ENCODE data around the gene DGKI.

DGKI gene

DNA sequence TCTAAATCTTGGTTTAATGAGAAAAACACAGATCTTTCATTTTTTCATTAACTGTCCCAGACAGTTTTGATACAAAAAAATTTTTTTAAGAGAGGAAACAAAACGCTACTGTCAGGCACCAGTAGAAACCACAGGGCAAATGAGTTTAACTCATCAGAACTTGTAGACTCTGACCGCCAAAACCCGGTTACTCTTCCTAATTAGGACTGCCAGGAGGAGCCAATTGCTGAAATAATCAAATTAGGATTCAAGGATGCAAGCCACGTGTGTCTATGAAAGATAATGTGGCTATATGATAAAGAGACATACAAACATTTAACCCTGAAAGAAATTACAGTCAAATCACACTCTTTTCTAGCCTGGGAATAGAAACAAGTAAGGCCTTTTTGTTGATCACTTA, 154.4 kb downstream of the DGKI start:
- FAIRE-seq (no peak), DNase-seq (ENCODE audit: low spot score) (no peak)

DNA sequence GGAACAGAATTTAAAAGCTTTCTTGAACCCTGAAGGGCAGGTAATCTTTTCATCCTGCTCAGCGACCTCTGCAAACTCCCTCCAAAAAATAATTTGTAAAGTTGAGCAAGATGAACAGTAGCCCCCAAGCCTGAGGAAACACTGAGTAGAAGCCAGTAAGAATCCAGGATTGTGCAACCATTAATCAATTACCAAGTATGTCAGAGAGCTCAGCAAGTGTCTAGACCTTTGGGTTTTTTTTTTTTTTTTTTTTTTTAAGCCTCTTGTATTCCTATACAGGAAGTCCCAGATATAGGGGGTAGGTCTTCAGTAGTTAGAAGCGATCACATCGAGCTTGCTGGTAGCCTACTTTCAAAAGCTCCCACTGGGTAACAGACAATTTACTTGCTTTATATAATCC, 155.2 kb downstream of the DGKI start:
- no peak for FAIRE-seq
- no peak for DNase-seq (ENCODE audit: low spot score)

DNA sequence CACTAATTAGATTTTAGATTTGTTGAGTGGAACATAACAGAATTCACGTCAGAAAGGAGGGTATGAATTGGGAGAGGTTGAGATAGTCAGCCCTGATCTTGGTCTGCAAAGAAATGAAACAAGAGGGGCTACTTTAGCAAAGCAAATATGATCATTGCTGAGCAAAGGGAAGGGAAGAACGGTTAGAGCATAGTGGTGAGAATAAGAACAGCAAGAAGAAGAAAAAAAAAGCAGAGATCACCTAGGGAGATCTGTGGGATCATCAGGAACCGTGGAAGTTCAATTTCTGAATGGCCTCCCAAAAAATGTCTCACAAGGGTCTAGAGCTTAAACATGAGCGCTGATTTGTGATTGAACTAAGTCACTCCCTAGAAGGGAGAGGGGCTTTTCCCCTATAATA, 156.1 kb downstream of the DGKI start:
- FAIRE-seq: no peak
- DNase-seq (ENCODE audit: low spot score): no peak

DNA sequence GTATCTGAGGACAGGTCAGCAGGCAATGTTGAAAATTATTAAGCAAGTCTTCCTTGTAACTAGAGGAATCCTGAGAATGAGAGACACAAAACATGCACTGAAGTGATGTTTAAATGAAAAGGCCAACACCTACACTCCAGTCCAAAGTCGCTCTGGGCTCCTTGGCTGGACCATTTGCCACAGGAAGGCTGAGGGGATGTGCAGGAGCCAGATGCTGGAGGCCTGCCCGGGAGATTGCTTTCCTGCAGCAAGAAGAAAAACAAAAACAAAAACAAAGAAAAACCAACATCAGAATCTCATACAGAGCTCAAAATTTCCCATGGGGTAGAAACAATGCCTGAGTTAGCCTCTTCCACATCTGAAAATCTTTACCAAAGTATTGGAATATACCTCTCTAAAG, 157.0 kb downstream of the DGKI start:
- FAIRE-seq: no peak

DNA sequence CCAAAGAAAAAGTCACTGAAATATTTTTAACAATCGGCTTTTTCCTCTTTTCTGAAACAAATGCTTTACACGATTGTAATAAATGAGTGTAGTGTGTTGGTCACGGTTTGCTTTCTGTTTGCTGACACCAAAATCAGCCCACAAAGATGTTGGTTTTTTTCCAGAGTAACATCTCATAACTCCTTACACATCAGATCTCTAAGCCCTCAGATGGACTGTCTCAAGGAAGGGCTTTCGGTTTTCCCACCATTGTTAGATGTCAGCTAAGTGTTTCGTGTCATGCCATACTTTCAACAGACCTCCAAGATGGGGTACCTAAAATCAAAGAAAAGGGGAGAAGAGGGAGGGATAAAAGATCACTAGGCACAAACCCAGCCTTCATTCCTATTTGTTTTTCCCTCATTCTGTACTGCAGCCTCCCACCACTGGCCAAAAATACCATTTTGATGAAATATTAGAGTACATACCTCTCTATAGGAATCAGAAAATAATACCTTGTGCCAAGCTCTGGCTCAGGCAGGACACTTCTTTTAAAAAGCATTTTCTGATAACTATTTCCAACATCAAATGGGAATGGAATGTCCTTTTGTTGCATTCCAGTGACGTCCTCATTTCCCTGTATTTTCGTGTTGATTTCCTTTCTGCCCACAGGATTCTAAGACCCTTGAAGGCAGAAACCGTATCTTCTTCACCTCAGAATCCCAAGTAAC, 159.1 kb downstream of the DGKI start:
- no peak for FAIRE-seq
- DNase-seq (ENCODE audit: low spot score): no peak

More for the DNA sequence above, 157.0 kb downstream of the DGKI start:
- no peak for DNase-seq (ENCODE audit: low spot score)

DNA sequence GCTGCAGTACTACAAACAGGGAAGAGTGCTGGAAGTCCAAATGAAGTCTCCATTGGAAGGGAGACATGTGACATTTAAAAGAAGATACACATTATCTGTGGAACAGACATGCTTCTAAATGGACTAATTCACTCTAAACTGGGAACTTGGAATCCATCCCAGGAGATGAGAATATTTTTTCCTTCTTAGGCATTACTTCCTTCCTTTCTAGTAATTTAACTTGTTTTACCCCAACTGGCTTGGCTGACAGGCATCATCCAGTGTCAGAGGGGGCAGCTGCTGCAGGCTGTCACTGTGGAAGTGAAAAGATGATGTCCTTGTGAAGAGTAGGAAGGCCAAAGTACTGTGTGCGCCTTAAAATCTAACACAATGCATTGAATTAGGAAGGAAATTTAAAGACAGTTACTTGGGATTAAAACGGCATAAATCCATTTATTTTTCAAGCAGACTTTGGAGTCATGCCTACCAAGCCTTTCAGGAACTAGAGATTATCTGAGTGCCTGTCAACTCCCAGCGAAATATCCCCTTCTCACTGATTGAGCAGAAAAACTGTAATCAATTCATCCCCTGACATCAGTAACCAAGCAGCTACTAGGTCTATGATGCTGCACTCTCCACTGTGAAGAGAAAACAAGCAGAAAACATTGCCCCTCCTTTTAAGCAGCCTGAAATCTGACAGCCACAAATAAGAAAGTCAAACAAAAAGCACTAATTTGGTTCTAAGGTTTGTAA, 161.2 kb downstream of the DGKI start:
- FAIRE-seq: no peak
- DNase-seq (ENCODE audit: low spot score): no peak

DNA sequence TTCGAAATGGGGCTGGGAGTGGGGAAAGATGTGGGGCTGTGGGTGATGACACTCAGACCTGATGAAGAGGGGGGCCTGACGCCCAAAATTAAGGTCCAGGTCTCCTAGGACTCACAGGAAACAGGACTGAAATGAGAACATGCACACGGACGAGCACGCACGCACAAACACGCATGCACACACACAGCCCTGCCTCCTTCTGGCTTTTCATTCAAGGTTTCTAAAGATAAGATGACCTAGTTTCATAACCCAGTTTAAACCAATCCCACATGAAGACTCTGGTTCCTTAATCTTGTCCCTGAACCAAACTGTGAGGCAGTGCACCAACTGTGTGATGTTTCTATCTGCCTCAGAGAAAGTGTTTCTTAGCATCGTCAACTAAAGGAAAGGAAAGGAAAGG, 162.0 kb downstream of the DGKI start:
- DNase-seq (ENCODE audit: low spot score): no peak
- FAIRE-seq: no peak

DNA sequence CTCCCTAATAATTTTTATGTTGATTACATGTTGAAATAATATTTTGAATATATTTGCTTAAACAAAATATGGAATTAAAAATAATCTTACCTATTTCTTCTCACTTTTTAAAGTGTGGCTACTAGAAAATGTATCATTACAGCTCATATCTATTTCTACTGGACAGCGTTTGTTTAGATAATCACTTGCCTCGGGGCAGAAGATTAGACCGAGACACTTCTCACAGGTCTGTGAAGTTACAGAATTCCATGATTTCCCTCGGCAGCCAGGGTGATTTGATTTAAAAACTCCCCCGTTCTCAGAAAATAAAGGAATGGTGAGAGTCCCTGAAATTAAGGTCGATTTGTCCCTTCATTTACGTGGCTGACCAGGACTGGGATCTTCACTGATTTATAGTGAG, 162.5 kb downstream of the DGKI start:
- no peak for FAIRE-seq
- no peak for DNase-seq (ENCODE audit: low spot score)

DNA sequence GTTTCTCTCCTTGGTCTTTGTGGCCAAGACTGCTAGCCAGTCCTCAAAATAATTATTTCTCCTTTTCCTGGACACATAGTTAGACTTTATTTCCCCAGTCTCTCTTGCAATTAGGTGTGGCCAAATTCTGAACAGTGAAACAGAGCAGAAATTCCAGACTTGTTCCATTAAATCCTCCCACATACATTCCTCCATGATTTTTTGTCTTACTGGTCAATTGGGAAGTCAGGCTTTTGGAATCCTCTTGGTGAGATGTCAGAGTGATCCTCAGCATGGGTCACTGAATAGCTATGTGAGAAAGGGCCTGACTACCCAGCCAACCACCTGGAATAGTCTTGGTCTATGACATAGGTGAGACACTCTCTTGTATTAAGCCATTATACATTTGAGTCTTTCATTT, 164.2 kb downstream of the DGKI start:
- DNase-seq (ENCODE audit: low spot score) (peak; percentile 12), FAIRE-seq (no peak)

DNA sequence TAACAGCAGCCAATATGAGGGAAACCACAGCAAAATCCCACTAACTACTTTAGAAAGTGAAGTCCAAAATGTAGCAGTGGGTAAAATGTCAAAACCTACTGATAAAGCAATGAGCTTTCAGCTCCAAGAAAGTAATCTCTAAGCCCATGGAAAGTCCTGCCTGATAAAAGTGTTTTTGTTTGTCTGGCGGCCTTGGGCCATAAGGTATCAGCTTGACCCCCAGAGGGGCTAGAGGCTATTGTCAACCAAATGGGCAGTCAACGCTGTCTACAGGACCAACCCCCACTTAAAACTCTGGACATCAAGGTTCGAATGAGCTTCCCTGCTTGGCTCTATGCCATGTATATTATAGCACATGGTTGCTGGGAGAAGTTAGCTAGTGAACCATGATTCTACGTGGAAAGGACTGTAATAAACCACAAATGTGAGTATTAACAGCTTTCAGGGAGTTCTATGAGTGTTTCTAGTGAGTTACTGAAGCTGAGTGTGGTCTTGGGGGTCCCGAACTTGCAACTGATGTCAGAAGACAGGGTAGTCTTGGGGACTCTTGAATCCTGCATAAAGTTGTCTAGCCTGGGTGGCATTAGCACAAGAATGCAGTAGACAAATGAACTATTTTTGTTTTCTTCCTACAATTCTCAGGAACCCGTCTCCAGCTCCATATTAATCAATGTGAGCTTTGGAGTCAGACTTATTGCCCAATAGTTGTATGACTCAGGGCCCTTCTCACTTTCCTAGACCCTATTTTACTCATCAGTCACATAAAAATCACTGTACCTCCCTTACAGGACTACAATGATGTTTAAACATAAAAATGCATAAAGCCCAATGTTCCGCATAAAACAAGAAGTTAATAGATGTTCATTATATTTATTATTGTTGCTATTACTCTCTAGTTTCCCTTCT, 164.9 kb downstream of the DGKI start:
- FAIRE-seq (no peak), DNase-seq (ENCODE audit: low spot score) (peak; percentile 13)

DNA sequence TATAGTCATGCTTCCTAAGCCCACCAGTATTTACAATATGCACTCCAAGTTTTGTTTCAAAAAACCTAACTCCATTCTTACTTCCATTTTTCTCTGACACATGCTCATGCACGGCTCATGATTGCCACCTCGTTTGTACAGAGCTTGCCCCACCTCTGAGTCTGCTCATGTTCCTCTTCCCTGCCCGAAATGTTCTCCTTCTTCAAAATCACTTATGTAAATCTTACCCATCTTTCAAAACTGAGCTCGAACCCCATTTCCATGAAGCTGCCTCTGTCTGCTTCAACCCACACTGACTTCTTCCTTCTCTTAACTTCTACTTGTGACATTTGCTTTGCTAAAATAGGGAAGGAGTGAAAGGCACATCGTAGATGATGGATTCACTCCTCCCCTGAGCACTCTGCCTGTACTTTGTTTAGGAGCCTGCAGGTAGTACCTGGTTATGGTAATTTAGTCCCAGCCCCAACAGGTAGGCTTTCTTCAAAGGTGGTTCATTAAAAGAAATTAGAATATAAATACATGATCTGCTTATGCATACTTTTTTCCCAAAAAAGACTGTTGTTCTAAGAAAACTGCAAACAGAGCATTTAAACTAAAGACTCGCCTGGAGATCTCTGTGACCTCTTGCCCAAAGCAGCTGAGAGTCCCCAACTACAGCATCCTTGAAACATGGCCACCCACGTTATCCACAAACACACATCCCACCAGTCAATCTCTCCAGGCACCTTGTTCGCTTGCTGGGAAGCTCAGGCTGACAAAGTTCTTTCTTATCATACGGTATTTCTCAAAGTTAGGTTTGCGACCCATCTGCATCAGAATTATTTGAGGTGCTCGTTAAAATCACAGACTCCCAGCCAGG, 172.0 kb downstream of the DGKI start:
- DNase-seq (ENCODE audit: low spot score) (no peak), FAIRE-seq (no peak)

DNA sequence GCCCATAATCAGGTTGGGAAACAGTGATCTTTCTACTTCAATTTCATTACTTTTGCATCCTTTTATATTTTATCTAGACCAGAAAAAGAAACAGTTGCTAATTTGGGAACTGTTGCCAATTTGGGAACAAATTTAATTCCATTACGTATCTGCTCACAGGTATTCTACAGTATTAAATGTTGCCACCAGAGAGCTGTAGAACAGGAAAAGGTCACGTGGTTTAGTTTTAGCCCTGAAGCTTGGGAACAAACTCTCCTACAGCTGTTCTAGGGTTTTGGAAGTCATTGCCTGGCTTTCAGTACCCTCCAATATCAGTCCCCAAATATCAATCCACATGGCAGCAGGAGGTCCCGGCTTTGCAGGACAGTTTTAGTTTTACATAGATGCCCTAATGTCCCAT, 172.7 kb downstream of the DGKI start:
- DNase-seq (ENCODE audit: low spot score): no peak
- FAIRE-seq: no peak

DNA sequence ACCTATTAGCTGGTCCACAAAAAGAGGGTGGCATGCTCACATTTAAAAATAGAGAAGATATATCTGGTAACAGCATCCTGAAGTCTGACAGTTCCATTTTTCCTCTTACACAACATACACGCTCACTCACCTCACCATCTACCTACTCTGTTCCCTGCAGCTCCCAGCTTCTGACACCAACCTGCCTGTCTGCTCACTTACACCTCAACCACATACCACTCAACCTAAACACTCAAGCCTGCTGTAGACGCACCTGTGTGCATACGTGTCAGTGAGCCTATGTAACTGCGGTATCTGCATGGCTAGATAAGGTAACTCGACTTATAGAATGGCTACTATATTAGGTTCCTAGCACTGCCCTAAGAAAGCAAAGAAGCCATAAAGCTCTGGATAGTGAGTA, 174.9 kb downstream of the DGKI start:
- DNase-seq (ENCODE audit: low spot score): no peak
- FAIRE-seq: no peak

DNA sequence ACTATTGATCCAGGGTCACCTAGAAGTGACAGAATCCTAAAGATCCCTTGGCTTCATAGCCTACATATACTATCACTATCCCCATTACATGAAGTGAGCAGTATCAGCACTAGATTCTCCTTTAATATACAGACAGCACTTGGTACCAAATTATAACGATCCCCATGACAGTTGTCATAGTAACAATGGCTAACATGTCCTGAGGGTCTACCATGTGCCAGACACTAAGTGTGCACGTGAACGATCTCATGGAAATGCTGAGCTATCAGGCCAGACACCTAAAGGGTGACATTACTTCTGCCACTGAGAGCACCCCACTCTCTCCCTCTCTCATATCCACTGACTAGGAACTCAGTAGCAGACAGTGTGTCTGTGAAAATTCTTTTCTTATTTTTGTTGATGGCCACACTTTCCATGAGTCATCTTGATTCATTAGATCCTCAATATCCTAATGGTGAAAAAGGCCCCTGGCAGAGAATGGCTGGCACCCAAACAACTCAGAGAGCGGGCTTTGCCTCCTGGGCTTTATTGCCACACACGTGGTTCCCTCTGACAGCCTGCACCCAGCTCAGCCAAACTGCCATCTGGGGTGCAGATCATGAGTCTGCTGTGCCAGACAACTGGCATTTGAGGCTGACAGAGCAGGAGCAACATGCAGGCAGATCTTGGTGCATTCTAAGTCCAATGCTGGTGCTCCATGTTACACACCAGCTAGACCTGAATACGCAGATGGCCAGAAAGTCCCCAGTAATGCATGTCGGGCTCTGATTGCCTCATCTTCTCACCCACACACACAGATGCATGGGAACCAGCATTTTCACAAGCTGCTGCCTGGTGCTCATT, 176.3 kb downstream of the DGKI start:
- DNase-seq (ENCODE audit: low spot score) (no peak), FAIRE-seq (no peak)

DNA sequence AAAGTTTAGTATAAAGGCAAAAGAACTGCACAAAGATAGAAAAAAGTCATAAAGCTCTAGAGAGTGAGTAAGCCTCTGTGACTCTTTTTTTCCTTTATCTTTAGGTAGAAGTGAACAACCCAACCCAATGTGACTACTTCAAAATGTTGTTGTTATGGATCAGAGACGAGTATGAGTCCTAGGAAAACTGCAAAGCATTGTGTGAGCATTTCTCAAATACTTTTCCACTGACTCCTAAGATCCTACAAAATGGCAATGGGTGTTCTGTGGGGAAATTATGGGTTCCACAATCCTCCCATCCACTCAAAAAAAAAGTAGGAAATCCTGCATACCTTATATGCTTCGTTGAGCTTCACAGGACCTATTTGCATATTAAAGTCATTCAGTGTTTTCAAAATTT, 177.1 kb downstream of the DGKI start:
- FAIRE-seq: no peak
- DNase-seq (ENCODE audit: low spot score): no peak

DNA sequence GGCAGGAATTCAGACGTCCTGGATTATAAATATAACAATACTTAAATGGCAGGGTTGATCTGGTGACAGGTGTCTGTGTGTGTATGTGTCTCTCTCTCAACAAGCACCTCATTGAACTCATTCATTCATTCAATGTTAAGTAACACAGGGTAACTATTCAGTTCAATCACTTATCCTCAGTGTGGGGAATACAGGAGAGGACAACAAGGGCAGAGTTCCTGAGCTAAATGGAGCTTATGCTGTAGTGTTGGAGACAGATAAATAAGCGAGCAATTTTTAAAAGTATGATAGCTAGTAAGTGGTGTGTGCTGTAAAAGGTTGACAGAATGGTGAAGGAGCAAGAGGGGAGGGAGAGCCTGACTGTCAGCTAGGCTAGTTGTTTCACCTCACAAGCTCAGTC, 178.4 kb downstream of the DGKI start:
- FAIRE-seq (no peak), DNase-seq (ENCODE audit: low spot score) (no peak)

DNA sequence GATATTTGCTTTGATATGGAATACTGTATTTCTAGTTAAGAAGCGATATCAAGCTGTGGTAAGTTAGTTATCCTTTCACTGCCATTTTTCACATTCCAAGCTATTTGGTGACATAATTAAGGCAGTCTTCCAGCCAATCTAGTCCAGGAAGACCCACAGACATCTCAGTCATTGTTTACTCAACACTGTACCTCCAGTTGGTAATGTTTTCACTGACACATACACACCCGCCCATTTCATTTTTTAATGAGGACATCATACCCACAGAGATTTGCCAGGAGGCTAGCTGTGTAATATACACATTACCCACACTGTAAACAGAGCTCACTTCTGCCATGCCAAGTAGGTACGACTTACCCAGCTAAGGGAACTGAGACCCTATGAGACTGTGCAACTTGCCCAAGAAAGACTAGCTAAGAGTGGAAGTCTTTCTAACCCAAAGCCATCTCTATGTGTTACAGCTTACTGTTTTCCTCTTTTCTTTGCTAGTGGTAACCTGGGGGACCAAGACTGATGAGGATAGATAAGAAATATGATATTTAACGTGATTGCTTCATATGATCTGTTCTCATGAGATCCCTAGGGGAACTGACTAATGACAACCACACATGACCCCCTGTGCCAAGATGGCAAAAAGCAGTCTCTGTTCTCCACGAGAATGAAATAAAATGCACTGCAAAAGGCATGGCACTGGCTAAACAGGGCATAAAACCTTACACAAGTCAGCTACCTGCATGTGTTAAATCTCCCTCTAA, 179.0 kb downstream of the DGKI start:
- FAIRE-seq: no peak
- DNase-seq (ENCODE audit: low spot score): peak; percentile 51

DNA sequence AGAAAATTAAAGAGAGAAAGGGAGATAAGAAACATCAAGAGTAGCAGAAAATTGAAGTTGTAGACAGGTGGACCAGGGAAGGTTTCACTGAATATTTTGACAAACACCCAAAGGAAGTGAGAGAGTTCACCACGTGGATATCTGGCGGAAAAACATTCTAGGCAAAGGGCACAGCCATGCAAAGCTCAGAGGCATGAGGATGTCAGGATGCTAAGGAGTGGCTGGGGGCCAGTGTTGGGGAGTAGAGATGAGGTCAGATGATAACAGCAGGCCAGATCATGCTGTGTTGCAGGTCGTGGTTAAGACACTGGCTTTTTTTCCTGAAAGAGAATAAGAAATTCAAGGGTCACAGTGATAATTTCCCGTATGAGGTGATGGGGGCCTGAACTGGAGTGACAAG, 181.9 kb downstream of the DGKI start:
- no peak for FAIRE-seq
- no peak for DNase-seq (ENCODE audit: low spot score)

DNA sequence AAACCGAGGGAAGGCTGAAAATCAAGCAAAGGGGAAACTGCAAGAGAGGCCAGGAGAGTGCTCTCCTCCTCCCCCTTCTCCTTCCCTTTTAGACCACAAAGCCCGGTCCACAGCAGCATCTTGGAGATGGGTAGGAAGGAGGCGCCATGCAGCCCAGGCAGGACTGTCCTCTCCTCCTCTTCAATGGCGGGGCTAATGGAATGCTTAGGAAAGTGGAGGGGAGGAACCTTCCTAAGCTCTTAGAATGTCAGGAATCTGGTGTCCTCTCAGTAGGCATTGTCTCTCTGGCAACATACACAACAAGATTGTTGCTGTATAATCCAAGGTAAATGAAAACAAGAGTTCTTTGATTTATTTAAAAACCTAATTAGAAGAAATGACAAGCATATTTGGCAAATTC, 185.1 kb downstream of the DGKI start:
- FAIRE-seq (no peak), DNase-seq (ENCODE audit: low spot score) (no peak)

Data from urothelium cell line (cell line).